ENCODE measurements around the gene SHH.

SHH gene

DNA sequence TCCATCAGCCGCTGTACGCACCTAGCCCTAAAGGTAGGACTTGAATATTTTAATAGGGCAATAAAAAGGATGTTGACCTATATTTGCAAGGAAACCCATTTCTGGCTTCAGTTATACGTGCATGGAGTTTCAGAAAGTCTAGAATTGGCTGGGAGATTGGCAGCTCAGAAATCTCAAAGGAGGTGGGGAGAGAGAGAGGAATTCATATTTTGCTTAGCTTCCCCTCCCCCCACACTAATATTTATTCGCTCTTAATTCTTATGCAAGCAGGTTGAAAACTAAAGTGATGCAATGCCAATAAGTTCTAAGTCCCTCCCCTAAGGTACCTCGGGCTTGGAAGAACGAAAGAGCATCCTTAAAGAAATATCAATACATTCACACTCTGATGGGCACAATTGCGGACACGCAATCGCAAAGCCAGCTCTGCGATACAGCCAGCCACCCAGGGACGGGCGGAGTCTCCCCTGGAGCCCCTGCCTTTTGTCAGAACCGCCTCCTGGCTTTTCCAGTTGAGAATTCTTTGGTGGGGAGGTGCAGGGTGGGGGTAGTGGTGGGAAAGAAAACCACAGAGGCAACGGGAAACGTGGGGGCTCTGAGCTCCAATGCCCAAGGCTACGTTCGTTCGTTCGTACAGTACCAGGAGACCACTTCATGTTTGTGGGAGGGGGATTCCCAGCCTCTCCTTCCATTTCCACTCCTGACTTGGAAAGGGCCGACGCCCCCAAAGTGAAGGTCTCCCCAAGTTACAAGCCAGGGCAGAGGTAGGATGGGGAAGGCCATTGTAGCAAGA is 1.3 kb downstream of the SHH start:
- peaks cover 33% of the 10 kb centered on the region for H3K4me1 ChIP-seq (ENCODE audit: control insufficient read depth, insufficient read depth, low read length)
- no peaks in the 10 kb centered on the region for H3K9me3 ChIP-seq (ENCODE audit: control insufficient read depth in 2 of 2, low read length in 2 of 2)
- H3K27ac ChIP-seq (ENCODE audit: low read length): no peak overlapping the region
- no peaks in the 10 kb centered on the region for H3K36me3 ChIP-seq (ENCODE audit: control insufficient read depth in 2 of 2, insufficient read depth in 2 of 2, low read length in 2 of 2)
- peaks cover 67 to 81% of the 10 kb centered on the region in 2 donors for H3K27me3 ChIP-seq (ENCODE audit: control insufficient read depth in 1 of 2, insufficient read depth in 2 of 2, low read length in 2 of 2)
- no peak overlapping the region for H3K9ac ChIP-seq (ENCODE audit: low read length in 2 of 2)
- H3K4me3 ChIP-seq (ENCODE audit: low read length in 2 of 2): no peak overlapping the region

DNA sequence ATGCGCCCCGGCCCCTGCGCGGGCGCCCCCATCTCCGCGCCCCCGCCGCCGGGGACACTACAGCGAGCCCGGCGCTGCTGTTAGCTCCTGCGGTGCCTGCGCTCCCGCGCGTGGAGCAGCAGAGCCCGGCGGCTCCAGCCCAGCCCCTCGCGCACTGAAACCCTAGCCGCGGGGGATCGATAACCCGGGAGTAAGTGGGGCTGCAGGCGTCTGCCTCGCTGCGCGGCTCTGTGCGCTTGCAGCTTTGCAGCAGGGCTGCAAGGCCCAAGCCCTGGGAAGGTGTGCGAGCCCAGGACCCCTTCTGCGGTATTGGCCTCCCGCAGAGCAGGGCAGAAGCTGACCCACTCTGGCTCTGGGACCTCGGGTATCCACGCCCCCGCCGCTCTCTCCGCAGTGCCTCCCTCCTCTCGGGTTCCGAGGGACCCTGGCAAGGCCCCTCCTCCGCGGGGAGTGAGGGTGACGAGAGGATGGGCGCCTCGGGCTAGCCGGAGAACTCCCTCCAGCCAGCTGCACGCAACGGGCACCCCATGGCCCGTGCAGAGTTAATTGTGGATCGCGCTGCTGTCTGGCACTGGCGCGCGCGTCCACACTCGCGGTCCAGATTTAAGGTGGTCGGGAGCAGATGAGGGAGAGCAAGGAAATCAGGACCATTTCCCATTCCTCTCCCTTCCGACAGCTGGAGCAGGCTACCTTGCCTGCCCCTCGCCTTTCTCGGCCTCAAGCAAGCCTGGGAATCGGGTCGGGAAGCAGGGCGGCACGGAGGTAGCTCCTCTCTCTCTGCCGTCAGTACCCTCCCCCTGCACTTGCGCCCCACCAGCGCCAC is 2.1 kb downstream of the SHH start:
- Histone ChIP-seq H3K9me3 (ENCODE audit: control insufficient read depth in 2 of 2, low read length in 2 of 2) (no peaks in the 10 kb centered on the region), H3K27ac (ENCODE audit: low read length) (no peak overlapping the region), H3K27me3 (ENCODE audit: control insufficient read depth in 1 of 2, insufficient read depth in 2 of 2, low read length in 2 of 2) (peaks cover 66 to 86% of the 10 kb centered on the region in 2 donors), H3K36me3 (ENCODE audit: control insufficient read depth in 2 of 2, insufficient read depth in 2 of 2, low read length in 2 of 2) (no peaks in the 10 kb centered on the region), H3K9ac (ENCODE audit: low read length in 2 of 2) (no peak overlapping the region), H3K4me1 (ENCODE audit: control insufficient read depth, insufficient read depth, low read length) (peaks cover 41% of the 10 kb centered on the region), H3K4me3 (ENCODE audit: low read length in 2 of 2) (no peak overlapping the region)

DNA sequence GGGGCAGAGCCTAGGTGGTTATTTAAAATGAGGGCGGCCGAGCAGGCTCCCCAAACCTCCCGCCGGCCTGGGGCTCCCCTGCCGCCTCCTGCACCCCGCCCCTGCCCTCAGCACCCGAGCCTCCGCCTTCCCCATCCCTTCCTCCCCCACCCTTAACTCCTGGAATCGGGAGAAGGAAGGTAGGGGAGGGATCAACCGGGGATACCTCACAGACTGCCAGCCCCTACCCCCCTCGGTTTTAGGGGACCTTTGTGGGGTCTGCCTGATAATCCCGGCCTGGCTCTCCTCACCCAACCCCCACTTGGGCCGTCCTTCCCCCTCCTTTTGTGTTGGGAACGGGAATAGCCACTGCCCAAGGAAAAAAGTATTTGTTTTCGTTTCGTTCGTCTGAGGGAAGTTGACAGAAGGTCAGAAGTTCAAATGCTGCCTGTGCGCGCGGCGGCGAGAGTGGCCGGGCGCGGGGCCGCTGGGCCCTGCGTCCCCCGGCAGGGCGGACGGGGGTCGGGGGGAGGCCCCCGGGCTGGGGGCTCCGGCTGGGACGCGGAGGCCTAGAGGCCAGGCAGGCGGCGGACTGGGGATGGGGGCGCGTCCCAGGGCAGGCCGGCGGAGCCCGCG is 2.8 kb downstream of the SHH start:
- no peaks in the 10 kb centered on the region for H3K36me3 ChIP-seq (ENCODE audit: control insufficient read depth in 2 of 2, insufficient read depth in 2 of 2, low read length in 2 of 2)
- H3K4me1 ChIP-seq (ENCODE audit: control insufficient read depth, insufficient read depth, low read length): peaks cover 46% of the 10 kb centered on the region
- H3K9ac ChIP-seq (ENCODE audit: low read length in 2 of 2): no peak overlapping the region
- H3K27me3 ChIP-seq (ENCODE audit: control insufficient read depth in 1 of 2, insufficient read depth in 2 of 2, low read length in 2 of 2): peaks cover 64 to 94% of the 10 kb centered on the region in 2 donors
- peak overlapping the region; percentile 15 to 25 for H3K4me3 ChIP-seq (ENCODE audit: low read length in 2 of 2)
- H3K9me3 ChIP-seq (ENCODE audit: control insufficient read depth in 2 of 2, low read length in 2 of 2): no peaks in the 10 kb centered on the region
- no peak overlapping the region for H3K27ac ChIP-seq (ENCODE audit: low read length)

DNA sequence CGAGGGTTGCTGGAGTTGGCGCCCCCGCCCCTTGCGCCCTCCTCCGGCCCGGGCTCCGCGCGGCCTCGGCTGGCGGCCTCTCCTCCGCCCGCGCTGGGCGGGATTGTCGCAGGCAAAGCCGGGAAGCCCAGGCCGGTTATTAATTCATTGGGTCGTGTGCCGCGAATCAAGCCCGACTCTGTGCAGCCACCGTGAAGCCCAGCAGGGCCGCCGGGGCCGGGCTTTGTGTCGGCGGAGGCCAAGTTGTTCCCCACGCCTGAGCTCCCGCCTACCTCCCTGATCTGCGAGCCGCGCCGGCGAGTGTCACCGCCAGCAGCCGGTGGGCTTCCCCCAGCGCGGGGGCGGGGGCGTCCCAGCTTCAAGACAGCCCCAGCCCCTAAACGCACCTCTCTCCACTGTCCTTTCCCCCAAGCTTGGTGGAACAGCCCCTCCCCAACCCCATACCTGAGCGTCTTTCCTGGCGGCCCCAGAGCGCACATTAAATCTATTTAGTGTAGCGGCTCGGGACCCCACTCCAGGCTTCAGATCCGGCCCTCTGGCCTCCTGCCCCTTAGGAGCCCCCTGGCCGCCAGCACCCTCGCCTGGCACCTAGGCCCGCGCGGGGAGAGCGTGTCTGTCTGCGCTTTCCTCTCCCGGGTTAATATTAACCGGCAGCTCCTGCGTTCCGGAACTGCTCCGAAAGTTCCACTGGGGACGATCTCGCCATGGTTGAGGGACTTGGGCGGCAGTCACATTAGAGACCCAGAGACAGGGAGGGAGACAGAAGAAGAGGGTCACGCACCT is 3.5 kb downstream of the SHH start:
- Histone ChIP-seq H3K4me1 (ENCODE audit: control insufficient read depth, insufficient read depth, low read length) (peaks cover 49% of the 10 kb centered on the region), H3K9ac (ENCODE audit: low read length in 2 of 2) (no peak overlapping the region), H3K36me3 (ENCODE audit: control insufficient read depth in 2 of 2, insufficient read depth in 2 of 2, low read length in 2 of 2) (no peaks in the 10 kb centered on the region), H3K27ac (ENCODE audit: low read length) (no peak overlapping the region), H3K4me3 (ENCODE audit: low read length in 2 of 2) (peak overlapping the region in 1 of 2 donors; percentile 15), H3K27me3 (ENCODE audit: control insufficient read depth in 1 of 2, insufficient read depth in 2 of 2, low read length in 2 of 2) (peaks cover 61 to 94% of the 10 kb centered on the region in 2 donors), H3K9me3 (ENCODE audit: control insufficient read depth in 2 of 2, low read length in 2 of 2) (no peaks in the 10 kb centered on the region)

DNA sequence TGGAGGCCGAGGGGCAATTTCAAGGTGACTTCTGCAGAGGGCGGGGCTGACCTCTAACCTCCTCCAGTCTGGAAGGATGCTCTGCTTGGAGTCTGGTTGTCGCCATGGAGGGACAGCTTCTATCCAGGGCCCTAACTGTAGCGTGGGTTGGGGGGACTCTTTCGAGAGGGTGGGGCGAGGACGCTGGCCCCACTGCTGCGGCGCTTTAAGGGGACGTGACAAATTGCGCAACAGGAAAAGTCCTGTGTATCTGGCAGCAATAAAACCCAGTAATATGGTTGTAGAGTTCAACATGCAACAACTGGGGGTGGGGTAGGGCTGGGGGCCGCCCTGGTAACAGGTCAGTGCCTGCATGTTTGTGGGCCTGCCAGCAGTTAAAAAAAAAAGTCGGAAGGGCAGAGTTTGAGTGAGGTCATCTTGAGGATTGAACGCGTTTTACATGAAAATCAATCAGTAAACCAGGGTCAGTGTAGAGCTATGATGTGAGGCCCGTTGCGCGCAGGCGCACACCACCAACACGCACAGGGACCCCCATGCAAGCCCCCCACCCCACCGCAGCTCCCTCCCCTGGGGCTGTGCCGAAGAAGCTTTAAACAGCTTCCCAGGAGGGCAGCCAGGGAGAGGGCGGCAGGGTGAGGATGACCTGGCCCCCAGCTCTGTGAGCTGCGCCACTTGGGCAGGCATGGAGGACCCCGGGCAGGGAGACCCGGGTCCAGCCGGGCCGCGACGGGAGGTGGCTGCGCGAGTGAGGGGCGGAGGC is 4.3 kb downstream of the SHH start:
- Histone ChIP-seq H3K4me1 (ENCODE audit: control insufficient read depth, insufficient read depth, low read length) (peaks cover 55% of the 10 kb centered on the region), H3K27me3 (ENCODE audit: control insufficient read depth in 1 of 2, insufficient read depth in 2 of 2, low read length in 2 of 2) (peaks cover 61 to 95% of the 10 kb centered on the region in 2 donors), H3K36me3 (ENCODE audit: control insufficient read depth in 2 of 2, insufficient read depth in 2 of 2, low read length in 2 of 2) (no peaks in the 10 kb centered on the region), H3K27ac (ENCODE audit: low read length) (no peak overlapping the region), H3K9ac (ENCODE audit: low read length in 2 of 2) (no peak overlapping the region), H3K9me3 (ENCODE audit: control insufficient read depth in 2 of 2, low read length in 2 of 2) (no peaks in the 10 kb centered on the region), H3K4me3 (ENCODE audit: low read length in 2 of 2) (no peak overlapping the region)

DNA sequence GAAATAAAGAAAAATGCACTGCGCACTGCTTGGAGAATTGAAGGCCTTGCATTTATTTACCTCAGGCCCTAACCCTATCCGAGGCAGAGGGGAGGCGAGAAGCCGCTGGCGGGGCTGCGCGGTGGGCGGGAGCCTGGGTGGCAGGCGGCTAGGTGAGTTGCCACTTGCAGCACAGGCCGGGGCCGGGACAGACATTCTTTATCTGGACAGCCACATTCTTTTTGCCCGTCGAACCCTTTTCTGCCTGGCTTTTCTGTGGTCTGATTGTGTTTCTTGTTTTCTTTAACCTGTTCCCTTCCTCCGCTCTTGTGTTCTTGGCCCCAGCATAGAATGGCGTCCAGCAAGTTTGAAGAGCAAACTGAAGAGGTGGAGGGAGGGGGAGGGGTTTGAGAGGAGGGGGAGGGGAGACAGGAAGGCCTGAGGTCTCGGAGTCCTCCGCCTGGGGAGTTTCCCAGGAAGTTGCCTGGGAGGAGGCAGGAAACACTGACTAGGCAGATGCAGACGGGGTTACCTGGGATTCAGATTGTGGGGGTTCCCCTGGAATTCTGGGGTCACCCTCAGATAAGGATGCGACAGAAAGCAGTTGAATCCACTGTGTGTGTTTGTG is 5.1 kb downstream of the SHH start:
- peaks cover 57 to 88% of the 10 kb centered on the region in 2 donors for H3K27me3 ChIP-seq (ENCODE audit: control insufficient read depth in 1 of 2, insufficient read depth in 2 of 2, low read length in 2 of 2)
- no peak overlapping the region for H3K9ac ChIP-seq (ENCODE audit: low read length in 2 of 2)
- H3K36me3 ChIP-seq (ENCODE audit: control insufficient read depth in 2 of 2, insufficient read depth in 2 of 2, low read length in 2 of 2): no peaks in the 10 kb centered on the region
- peaks cover 57% of the 10 kb centered on the region for H3K4me1 ChIP-seq (ENCODE audit: control insufficient read depth, insufficient read depth, low read length)
- H3K4me3 ChIP-seq (ENCODE audit: low read length in 2 of 2): no peak overlapping the region
- no peak overlapping the region for H3K27ac ChIP-seq (ENCODE audit: low read length)
- no peaks in the 10 kb centered on the region for H3K9me3 ChIP-seq (ENCODE audit: control insufficient read depth in 2 of 2, low read length in 2 of 2)

DNA sequence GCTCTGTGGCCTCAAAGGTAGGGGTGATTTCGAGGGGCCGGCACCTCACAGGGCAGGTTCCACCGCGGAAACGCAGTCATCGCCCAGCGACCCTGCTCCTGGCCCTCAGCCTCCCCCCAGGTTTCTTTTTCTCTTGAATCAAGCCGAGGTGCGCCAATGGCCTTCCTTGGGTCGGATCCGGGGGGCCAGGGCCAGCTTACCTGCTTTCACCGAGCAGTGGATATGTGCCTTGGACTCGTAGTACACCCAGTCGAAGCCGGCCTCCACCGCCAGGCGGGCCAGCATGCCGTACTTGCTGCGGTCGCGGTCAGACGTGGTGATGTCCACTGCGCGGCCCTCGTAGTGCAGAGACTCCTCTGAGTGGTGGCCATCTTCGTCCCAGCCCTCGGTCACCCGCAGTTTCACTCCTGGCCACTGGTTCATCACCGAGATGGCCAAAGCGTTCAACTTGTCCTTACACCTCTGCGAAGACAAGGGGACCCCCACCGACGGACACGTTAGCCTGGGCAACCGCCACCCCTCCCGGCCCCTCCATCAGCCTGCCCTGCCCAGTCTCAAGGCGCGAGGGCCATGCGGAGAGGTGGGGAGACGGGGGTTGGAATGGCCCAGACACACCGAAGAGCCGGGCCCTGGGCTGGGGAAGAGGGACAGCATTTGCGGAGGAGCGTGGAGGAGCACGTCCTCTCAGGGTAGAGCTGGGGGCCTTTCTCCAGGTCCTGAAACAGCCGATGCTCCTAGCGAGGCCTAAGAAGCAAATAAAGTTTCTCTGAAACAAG is 6.0 kb downstream of the SHH start:
- Histone ChIP-seq H3K9me3 (ENCODE audit: control insufficient read depth in 2 of 2, low read length in 2 of 2) (no peaks in the 10 kb centered on the region), H3K4me3 (ENCODE audit: low read length in 2 of 2) (peak overlapping the region; percentile 53 to 64), H3K9ac (ENCODE audit: low read length in 2 of 2) (no peak overlapping the region), H3K4me1 (ENCODE audit: control insufficient read depth, insufficient read depth, low read length) (peaks cover 57% of the 10 kb centered on the region), H3K36me3 (ENCODE audit: control insufficient read depth in 2 of 2, insufficient read depth in 2 of 2, low read length in 2 of 2) (no peaks in the 10 kb centered on the region), H3K27me3 (ENCODE audit: control insufficient read depth in 1 of 2, insufficient read depth in 2 of 2, low read length in 2 of 2) (peaks cover 51 to 80% of the 10 kb centered on the region in 2 donors), H3K27ac (ENCODE audit: low read length) (no peak overlapping the region)

DNA sequence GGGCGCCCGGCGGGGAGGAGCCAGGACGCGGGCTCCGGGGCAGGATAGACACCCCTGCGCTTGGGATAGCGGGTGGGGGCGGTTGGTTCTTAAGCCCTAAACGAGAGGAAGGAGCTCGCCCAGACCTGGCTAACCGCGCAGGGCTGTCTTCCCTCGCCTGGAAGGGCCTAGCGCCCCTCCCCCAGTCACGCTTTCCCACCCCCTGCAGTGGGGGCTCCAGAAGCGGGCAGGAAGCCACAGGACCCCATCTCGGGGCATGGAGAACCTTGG is 6.5 kb downstream of the SHH start:
- Histone ChIP-seq H3K4me1 (ENCODE audit: control insufficient read depth, insufficient read depth, low read length) (peaks cover 52% of the 10 kb centered on the region), H3K4me3 (ENCODE audit: low read length in 2 of 2) (peak overlapping the region; percentile 53 to 64), H3K9ac (ENCODE audit: low read length in 2 of 2) (no peak overlapping the region)

More for the DNA sequence above, 6.5 kb downstream of the SHH start:
- Histone ChIP-seq H3K27me3 (ENCODE audit: control insufficient read depth in 1 of 2, insufficient read depth in 2 of 2, low read length in 2 of 2) (peaks cover 49 to 80% of the 10 kb centered on the region in 2 donors), H3K36me3 (ENCODE audit: control insufficient read depth in 2 of 2, insufficient read depth in 2 of 2, low read length in 2 of 2) (no peaks in the 10 kb centered on the region), H3K27ac (ENCODE audit: low read length) (no peak overlapping the region), H3K9me3 (ENCODE audit: control insufficient read depth in 2 of 2, low read length in 2 of 2) (no peaks in the 10 kb centered on the region)
